Mesenchymal stem cell (in vitro differentiated cells and primary cell): ENCODE results near the gene PTH2.
A peak's percentile ranks its signal among the peaks of the same experiment; 100 is the strongest.

Experiments used
- DNase-seq: peaks from one replicate; pipeline ENCODE4 v3.0.0-alpha.2; 2013
- H2AFZ ChIP-seq: one replicate; pipeline ENCODE4 v1.6.1; 2013; ENCODE audit warnings: low read depth, mild to moderate bottlenecking, control low read depth, inconsistent platforms, low read length, moderate library complexity
- H2AK5ac ChIP-seq: 2 replicates; pipeline ENCODE4 v1.6.1; 2013; ENCODE audit warnings: low read length, moderate library complexity, mild to moderate bottlenecking, inconsistent platforms; ENCODE audit not compliant: severe bottlenecking
- H2BK120ac ChIP-seq: one replicate; pipeline ENCODE4 v1.6.1; 2013; ENCODE audit warnings: low read depth, mild to moderate bottlenecking, inconsistent platforms, low read length, moderate library complexity
- H2BK12ac ChIP-seq, 2 experiments: one replicate each; pipeline ENCODE4 v1.6.1; 2013; ENCODE audit warnings: inconsistent platforms in 2 of 2, low read length in 2 of 2, mild to moderate bottlenecking in 2 of 2, moderate library complexity in 2 of 2, control low read depth in 1 of 2
- H2BK15ac ChIP-seq: one replicate; pipeline ENCODE4 v1.6.1; 2013; ENCODE audit warnings: mild to moderate bottlenecking, low read depth, inconsistent platforms; ENCODE audit not compliant: poor library complexity, severe bottlenecking
- H2BK5ac ChIP-seq: 2 replicates; pipeline ENCODE4 v1.6.1; 2013; ENCODE audit warnings: low read depth, mild to moderate bottlenecking, low read length, control low read depth, inconsistent platforms; ENCODE audit not compliant: poor library complexity, severe bottlenecking
- H3K14ac ChIP-seq, 2 experiments: one replicate each; pipeline ENCODE4 v1.6.1; 2013; ENCODE audit warnings: inconsistent platforms in 2 of 2, low read length in 2 of 2, control low read depth in 1 of 2, mild to moderate bottlenecking in 1 of 2, moderate library complexity in 1 of 2
- H3K18ac ChIP-seq, 2 experiments: one replicate each; pipeline ENCODE4 v1.6.1; 2013; ENCODE audit warnings: inconsistent platforms in 2 of 2, low read length in 2 of 2, control low read depth in 1 of 2, low read depth in 1 of 2, mild to moderate bottlenecking in 1 of 2
- H3K23ac ChIP-seq, 2 experiments: one replicate each; pipeline ENCODE4 v1.6.1; 2013; ENCODE audit warnings: inconsistent platforms in 2 of 2, low read length in 2 of 2, mild to moderate bottlenecking in 2 of 2, moderate library complexity in 2 of 2, control low read depth in 1 of 2
- H3K27ac ChIP-seq: 2 replicates; pipeline ENCODE4 v1.5.1; 2013; ENCODE audit warnings: mild to moderate bottlenecking, moderate library complexity, low read length, control low read depth, inconsistent platforms; ENCODE audit not compliant: poor library complexity, severe bottlenecking
- H3K27me3 ChIP-seq, 2 experiments: 2 replicates each; pipeline versions ENCODE4 v1.6.1 to v1.7.0; 2013; ENCODE audit warnings: low read length in 2 of 2, mild to moderate bottlenecking in 2 of 2, moderate library complexity in 2 of 2, control low read depth in 1 of 2, inconsistent platforms in 1 of 2; ENCODE audit not compliant: control insufficient read depth in 1 of 2, insufficient read depth in 1 of 2
- H3K36me3 ChIP-seq, 2 experiments: 2 replicates each; pipeline versions ENCODE4 v1.6.1 to v1.7.0; 2013; ENCODE audit warnings: low read length in 2 of 2, control low read depth in 1 of 2, inconsistent platforms in 1 of 2, low read depth in 1 of 2, mild to moderate bottlenecking in 1 of 2; ENCODE audit not compliant: insufficient read depth in 2 of 2, control insufficient read depth in 1 of 2
- H3K4ac ChIP-seq, 2 experiments: one replicate each; pipeline ENCODE4 v1.6.1; 2013; ENCODE audit warnings: inconsistent platforms in 2 of 2, low read length in 2 of 2, mild to moderate bottlenecking in 2 of 2, moderate library complexity in 2 of 2, control low read depth in 1 of 2, low read depth in 1 of 2
- H3K4me1 ChIP-seq: 2 replicates; pipeline ENCODE4 v1.6.1; 2013; ENCODE audit warnings: low read depth, low read length, control low read depth; ENCODE audit not compliant: control insufficient read depth, insufficient read depth
- H3K4me2 ChIP-seq: 2 replicates; pipeline ENCODE4 v1.6.1; 2013; ENCODE audit warnings: low read length, mild to moderate bottlenecking, inconsistent platforms; ENCODE audit not compliant: poor library complexity, severe bottlenecking
- H3K4me3 ChIP-seq, 2 experiments: 2 replicates each; pipeline versions ENCODE4 v1.5.1 to v1.7.0; 2013; ENCODE audit warnings: low read length in 2 of 2, mild to moderate bottlenecking in 2 of 2, control low read depth in 1 of 2, low read depth in 1 of 2; ENCODE audit not compliant: insufficient read depth in 1 of 2
- H3K79me1 ChIP-seq: replicated peaks from 2 replicates; pipeline ENCODE4 v1.6.1; 2013; ENCODE audit warnings: mild to moderate bottlenecking, control low read depth, low read length, inconsistent platforms; ENCODE audit not compliant: poor library complexity, severe bottlenecking
- H3K9ac ChIP-seq: 2 replicates; pipeline ENCODE4 v1.7.0; 2013; ENCODE audit warnings: mild to moderate bottlenecking, low read length, moderate library complexity
- H3K9me3 ChIP-seq: 2 replicates; pipeline ENCODE4 v1.7.0; 2013; ENCODE audit warnings: mild to moderate bottlenecking, low read length; ENCODE audit not compliant: control insufficient read depth
- H4K8ac ChIP-seq: one replicate; pipeline ENCODE4 v1.6.1; 2013; ENCODE audit warnings: inconsistent platforms, mild to moderate bottlenecking, low read length, moderate library complexity
- H4K91ac ChIP-seq: one replicate; pipeline ENCODE4 v1.6.1; 2013; ENCODE audit warnings: mild to moderate bottlenecking, low read length, inconsistent platforms
- WGBS: methylation state at CpG from one replicate; pipeline ENCODE4 v1.1.7; 2013; ENCODE audit warnings: mixed read lengths; 5-methylcytosine and 5-hydroxymethylcytosine counted together

The PTH2 gene

DNA sequence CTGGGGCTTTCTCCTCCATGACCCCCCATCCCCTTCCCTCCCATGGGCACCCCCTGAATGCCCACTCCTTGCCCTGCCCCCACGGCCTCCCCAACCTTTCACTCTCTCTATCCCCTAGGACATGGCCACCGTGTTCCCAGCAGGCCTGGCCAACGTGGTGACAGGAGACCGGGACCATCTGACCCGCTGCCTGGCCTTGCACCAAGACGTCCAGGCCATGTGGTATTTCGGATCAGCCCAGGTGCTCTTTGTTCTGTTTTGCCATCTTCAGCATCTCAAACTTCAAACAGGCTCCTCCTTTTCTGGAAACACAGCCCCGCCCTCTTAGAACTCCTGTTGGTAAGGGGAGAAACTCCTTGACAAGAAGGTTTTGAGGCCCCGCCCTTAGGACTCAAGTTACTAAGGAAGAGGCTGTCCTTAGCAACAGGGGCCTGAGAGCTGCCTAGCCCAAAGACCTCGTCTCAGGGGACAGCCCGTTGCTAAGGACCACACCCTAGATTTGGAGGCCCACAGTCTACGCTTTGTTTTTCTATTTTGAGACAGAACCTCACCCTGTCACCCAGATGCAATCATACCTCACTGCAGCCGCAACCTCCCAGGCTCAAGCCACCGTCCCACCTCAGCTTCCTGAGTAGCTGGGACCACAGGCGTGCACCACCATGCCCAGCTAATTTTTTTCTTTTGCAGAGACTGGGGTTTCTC is 45.7 kb upstream of the PTH2 start:
- Histone ChIP-seq H3K9me3 (no peaks in the 10 kb centered on the region), H3K23ac (no peak overlapping the region), H3K4me1 (peaks cover 4% of the 10 kb centered on the region), H3K4me3 (peak overlapping the region in 1 of 2 experiments; percentile 44), H2AFZ (no peak overlapping the region), H3K27me3 (no peaks in the 10 kb centered on the region), H3K9ac (peak overlapping the region; percentile 51), H2BK15ac (no peak overlapping the region), H3K36me3 (peaks cover 8 to 53% of the 10 kb centered on the region in 2 experiments), H3K4ac (no peak overlapping the region), H2BK12ac (no peak overlapping the region), H3K4me2 (no peak overlapping the region), H3K18ac (no peak overlapping the region), H2BK120ac (no peak overlapping the region), H4K91ac (no peak overlapping the region), H3K27ac (no peak overlapping the region), H3K79me1 (no peaks in the 10 kb centered on the region), H2BK5ac (no peak overlapping the region), H4K8ac (no peak overlapping the region), H2AK5ac (no peak overlapping the region), H3K14ac (no peak overlapping the region)
- DNase-seq, result peak; percentile 17
- 79% methylated on average over 14 of the region's 15 CpGs for WGBS

DNA sequence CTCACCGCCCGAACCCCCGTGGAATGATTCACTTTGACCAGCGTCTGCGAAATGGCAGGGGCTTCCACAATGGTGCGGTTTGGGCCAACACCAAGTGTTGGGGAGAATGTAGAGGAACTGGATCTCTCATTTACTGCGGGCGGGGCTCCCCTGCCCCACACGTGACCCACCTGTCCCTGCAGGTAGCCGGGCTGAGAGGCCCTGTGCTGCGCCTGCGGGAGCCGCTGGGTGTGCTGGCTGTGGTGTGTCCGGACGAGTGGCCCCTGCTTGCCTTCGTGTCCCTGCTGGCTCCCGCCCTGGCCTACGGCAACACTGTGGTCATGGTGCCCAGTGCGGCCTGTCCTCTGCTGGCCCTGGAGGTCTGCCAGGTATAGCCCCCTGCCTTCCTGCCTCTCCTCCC is 45.0 kb upstream of the PTH2 start:
- H3K18ac ChIP-seq, result no peak overlapping the region
- no peak overlapping the region for H3K23ac ChIP-seq
- H2BK15ac ChIP-seq, result no peak overlapping the region
- WGBS, result 91% methylated on average over 19 of the region's 19 CpGs
- no peak overlapping the region for H2AK5ac ChIP-seq
- H3K27ac ChIP-seq, result no peak overlapping the region
- H3K4me3 ChIP-seq, result no peak overlapping the region
- no peak for DNase-seq
- no peaks in the 10 kb centered on the region for H3K9me3 ChIP-seq
- peak overlapping the region; percentile 51 for H3K9ac ChIP-seq
- H3K79me1 ChIP-seq, result no peaks in the 10 kb centered on the region
- no peak overlapping the region for H3K4me2 ChIP-seq
- no peaks in the 10 kb centered on the region for H3K27me3 ChIP-seq
- H4K8ac ChIP-seq, result no peak overlapping the region
- H2AFZ ChIP-seq, result no peak overlapping the region
- peaks cover 1% of the 10 kb centered on the region for H3K4me1 ChIP-seq
- H2BK120ac ChIP-seq, result no peak overlapping the region
- no peak overlapping the region for H3K14ac ChIP-seq
- H4K91ac ChIP-seq, result no peak overlapping the region
- no peak overlapping the region for H3K4ac ChIP-seq
- H3K36me3 ChIP-seq, result peaks cover 8 to 56% of the 10 kb centered on the region in 2 experiments
- H2BK5ac ChIP-seq, result no peak overlapping the region
- no peak overlapping the region for H2BK12ac ChIP-seq

GRCh38 chr19:49465371-49465770 is 42.1 kb upstream of the PTH2 start:
- Histone ChIP-seq H3K18ac (no peak overlapping the region), H4K91ac (no peak overlapping the region), H3K9ac (no peak overlapping the region), H2AFZ (no peak overlapping the region), H3K27ac (no peak overlapping the region), H3K14ac (no peak overlapping the region), H3K4me2 (no peak overlapping the region), H2AK5ac (no peak overlapping the region), H3K79me1 (no peaks in the 10 kb centered on the region), H3K36me3 (peaks cover 8 to 69% of the 10 kb centered on the region in 2 experiments), H2BK15ac (no peak overlapping the region), H2BK12ac (no peak overlapping the region), H3K23ac (no peak overlapping the region), H2BK5ac (no peak overlapping the region), H3K4ac (no peak overlapping the region), H3K4me1 (peaks cover 1% of the 10 kb centered on the region), H3K4me3 (no peak overlapping the region), H3K27me3 (no peaks in the 10 kb centered on the region), H3K9me3 (no peaks in the 10 kb centered on the region), H4K8ac (no peak overlapping the region), H2BK120ac (no peak overlapping the region)
- 97% methylated on average over 3 of the region's 3 CpGs for WGBS
- DNase-seq, result no peak

DNA sequence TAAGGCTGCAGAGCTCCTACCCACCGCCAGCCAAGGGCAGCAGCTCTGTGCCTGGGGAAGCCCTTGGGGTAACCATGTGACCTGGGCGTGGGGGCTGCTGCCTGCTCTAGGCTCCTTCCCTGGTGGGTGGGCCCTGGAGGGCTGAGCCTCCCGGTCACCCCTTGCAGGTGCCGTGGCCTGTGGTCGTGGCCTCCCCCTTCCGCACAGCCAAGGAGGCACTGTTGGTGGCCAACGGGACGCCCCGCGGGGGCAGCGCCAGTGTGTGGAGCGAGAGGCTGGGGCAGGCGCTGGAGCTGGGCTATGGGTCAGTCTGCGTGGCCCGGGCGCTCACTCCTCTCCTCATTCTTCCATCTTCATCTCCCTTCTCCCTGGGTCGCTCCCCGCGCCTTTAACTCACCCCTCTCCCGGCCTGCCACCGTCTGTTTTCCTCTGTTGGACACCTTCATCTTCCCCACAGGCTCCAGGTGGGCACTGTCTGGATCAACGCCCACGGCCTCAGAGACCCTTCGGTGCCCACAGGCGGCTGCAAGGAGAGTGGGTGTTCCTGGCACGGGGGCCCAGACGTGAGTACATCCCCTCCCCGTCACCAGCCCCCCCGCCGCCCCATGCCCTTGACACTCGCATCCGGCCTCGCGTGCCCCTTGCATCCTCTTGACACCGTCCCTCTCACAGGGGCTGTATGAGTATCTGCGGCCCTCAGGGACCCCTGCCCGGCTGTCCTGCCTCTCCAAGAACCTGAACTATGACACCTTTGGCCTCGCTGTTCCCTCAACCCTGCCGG is 40.9 kb upstream of the PTH2 start:
- Histone ChIP-seq H3K18ac (no peak overlapping the region), H3K9me3 (no peaks in the 10 kb centered on the region), H3K9ac (no peak overlapping the region), H4K8ac (no peak overlapping the region), H3K23ac (no peak overlapping the region), H3K27ac (no peak overlapping the region), H2AFZ (no peak overlapping the region), H3K79me1 (peaks cover 5% of the 10 kb centered on the region), H3K36me3 (peaks cover 11 to 68% of the 10 kb centered on the region in 2 experiments), H4K91ac (no peak overlapping the region), H3K4ac (no peak overlapping the region), H3K14ac (no peak overlapping the region), H2BK120ac (no peak overlapping the region), H3K27me3 (no peaks in the 10 kb centered on the region), H3K4me2 (no peak overlapping the region), H2BK15ac (no peak overlapping the region), H3K4me3 (no peak overlapping the region), H2BK5ac (no peak overlapping the region), H2AK5ac (no peak overlapping the region), H3K4me1 (peaks cover 1% of the 10 kb centered on the region), H2BK12ac (no peak overlapping the region)
- no peak for DNase-seq
- WGBS, result 96% methylated on average over 38 of the region's 39 CpGs
